Measurements from ENCODE around the gene RPL10. TPM values are rescaled to one million over a fixed set of nuclear protein-coding genes. Genes with fewer than 3 reads are reported as not detected.

RPL10 gene
- total and polyA plus RNA-seq, 2 of the 8 experiments (the other 6 are each of a cell fraction or from before 2014, with no cell fraction given), result 2,633 to 4,293 TPM

- DNase-seq (ENCODE audit: low read depth in 1 of 2, low spot score in 2 of 2), result no peak
These were observed 38.6 kb upstream of the RPL10 start for GRCh38 chrX:154359362-154360154.

More at GRCh38 chrX:154359362-154360154, 38.6 kb upstream of the RPL10 start:
- Histone ChIP-seq H3K18ac (ENCODE audit: extremely low read depth, low read length) (no peak overlapping the region), H2BK120ac (replicated peaks; ENCODE audit: low read depth, low read length) (no peak overlapping the region), H3K4ac (replicated peaks; ENCODE audit: insufficient read length, low read depth, low read length) (no peak overlapping the region), H2AFZ (ENCODE audit: low read length) (no peak overlapping the region), H3K14ac (ENCODE audit: insufficient read length) (no peak overlapping the region), H4K20me1 (replicated peaks in 1 of 2; ENCODE audit: control insufficient read depth in 1 of 2, insufficient read depth in 2 of 2, low read length in 2 of 2) (peaks cover 12 to 44% of the 10 kb centered on the region in 2 experiments), H3K23ac (ENCODE audit: insufficient read length) (no peak overlapping the region), H4K8ac (ENCODE audit: extremely low read depth, insufficient read depth, low read length) (no peak overlapping the region), H3K79me1 (ENCODE audit: low read depth, low read length) (no peaks in the 10 kb centered on the region; the same call in 1 of the 2 replicates), H4K5ac (ENCODE audit: insufficient read length, low read depth, low read length) (no peak overlapping the region), H3K56ac (replicated peaks; ENCODE audit: insufficient read length, low read depth, low read length) (no peak overlapping the region), H3K79me2 (ENCODE audit: control insufficient read depth in 1 of 2, insufficient read depth in 2 of 2, low read length in 2 of 2) (peaks cover 0 to 10% of the 10 kb centered on the region in 2 experiments; a peak in 2 of 4 replicates), H2BK5ac (ENCODE audit: low read depth, low read length) (no peak overlapping the region), H3K4me3 (ENCODE audit: extremely low read depth in 1 of 4, insufficient read depth in 2 of 4, low read depth in 3 of 4, low read length in 4 of 4) (no peak overlapping the region), H3K23me2 (ENCODE audit: low read depth, low read length) (no peaks in the 10 kb centered on the region), H3K36me3 (ENCODE audit: control insufficient read depth in 2 of 4, insufficient read depth in 4 of 4, low read length in 3 of 4) (peaks cover 40 to 94% (median 76%) of the 10 kb centered on the region in 4 experiments), H2BK15ac (ENCODE audit: low read length) (no peak overlapping the region), H4K91ac (replicated peaks; ENCODE audit: insufficient read length, low read length) (no peak overlapping the region), H2AK5ac (ENCODE audit: low read depth, low read length) (no peak overlapping the region), H3K9me3 (ENCODE audit: insufficient read depth in 2 of 2, low read depth in 1 of 2, low read length in 1 of 2) (no peaks in the 10 kb centered on the region), H2BK20ac (ENCODE audit: low read length) (no peak overlapping the region), H3K4me1 (replicated peaks in 1 of 4; ENCODE audit: control insufficient read depth in 3 of 4, insufficient read depth in 4 of 4, low read length in 3 of 4) (no peaks in the 10 kb centered on the region), H3K27me3 (replicated peaks in 1 of 4; ENCODE audit: control insufficient read depth in 3 of 4, extremely low read depth in 1 of 4, insufficient read depth in 3 of 4, low read length in 3 of 4) (no peaks in the 10 kb centered on the region), H2BK12ac (ENCODE audit: low read depth, low read length) (no peak overlapping the region), H3K4me2 (ENCODE audit: insufficient read depth in 1 of 2, low read depth in 2 of 2, low read length in 2 of 2) (no peak overlapping the region), H3K9ac (replicated peaks in 1 of 4; ENCODE audit: extremely low read depth in 1 of 4, low read depth in 3 of 4, low read length in 3 of 4) (no peak overlapping the region), H3K27ac (ENCODE audit: low read depth, low read length) (no peak overlapping the region)
- ChIA-PET POLR2A (ENCODE audit: partially characterized antibody) (interaction anchor here (0.6 to 15.6 kb wide), 5 partner anchors 5 to 170 kb away, joined by 3 to 348 read pairs (median 46); no protein-coding TSS in a partner anchor), CTCF (ENCODE audit: partially characterized antibody) (no interaction called here)
- 98% methylated on average over 20 of the region's 41 CpGs; no CpG with 5 or more reads in 1 of the 2 experiments for WGBS, 2 experiments (ENCODE audit: extremely low coverage in 1 of 2, insufficient coverage in 1 of 2, insufficient read length in 1 of 2, insufficient replicate concordance in 2 of 2, low coverage in 1 of 2, low lambda C conversion rate in 2 of 2, missing lambda C conversion rate in 1 of 2)
- no peak for FAIRE-seq
- no peak for TF ChIP-seq YY1 (IDR thresholded peaks at IDR 0.05; ENCODE audit: low read depth, low read length)
- TF ChIP-seq POLR2AphosphoS5 (IDR thresholded peaks at IDR 0.05; ENCODE audit: low read depth, low read length), result peak; percentile 50
